WTC11 (cell line): ENCODE data around the gene RAC3. TPM values are rescaled to one million over a fixed set of nuclear protein-coding genes. Genes with fewer than 3 reads are reported as not detected.

Source experiments
- ATAC-seq: fragments of 200-7000 bp; cut with Tn5 transposase; 2 replicates; pipeline ENCODE4 v1.10.0; 2021; ENCODE audit warnings: mild to moderate bottlenecking, moderate library complexity
- CTCF ChIA-PET: fragments of 300-600 bp; sonication (Branson Sonifier 250); formaldehyde crosslinking; loops from one replicate; lab custom pipeline; 2021; ENCODE audit warnings: antibody characterized with exemption; lab: Charles Lee
- POLR2A ChIA-PET: fragments of 350-600 bp; sonication (Branson Sonifier 250); formaldehyde crosslinking; loops from one replicate; lab custom pipeline; 2021; ENCODE audit warnings: antibody characterized with exemption; lab: Charles Lee
- DNase-seq: peaks from one replicate; pipeline ENCODE4 v3.0.0; 2021; ENCODE audit warnings: low spot score
- H3K27ac Mint-ChIP-seq: 2 replicates; pipeline ENCODE4 v1.8.0; 2021; ENCODE audit warnings: mixed read lengths
- H3K27me3 Mint-ChIP-seq: 2 replicates; pipeline ENCODE4 v1.8.0; 2021; ENCODE audit warnings: low read depth, mild to moderate bottlenecking, moderate library complexity, mixed read lengths
- H3K36me3 Mint-ChIP-seq: 2 replicates; pipeline ENCODE4 v1.8.0; 2021; ENCODE audit warnings: mixed read lengths
- H3K4me1 Mint-ChIP-seq: 2 replicates; pipeline ENCODE4 v1.8.0; 2022; ENCODE audit warnings: mixed read lengths
- H3K4me3 Mint-ChIP-seq: 2 replicates; pipeline ENCODE4 v1.8.0; 2021; ENCODE audit warnings: mild to moderate bottlenecking, moderate library complexity, mixed read lengths
- H3K9me3 Mint-ChIP-seq: 2 replicates; pipeline ENCODE4 v1.8.0; 2021; ENCODE audit warnings: mixed read lengths
- AR ChIP-seq: fragments of 250-450 bp; sonication (Bioruptor Pico); IDR thresholded peaks from 2 replicates; pipeline ENCODE4 v1.9.0; 2021; ENCODE audit warnings: mild to moderate bottlenecking
- E2F1 ChIP-seq: sonication (generic); formaldehyde crosslinking; IDR thresholded peaks from 2 replicates; pipeline ENCODE4 v1.8.0; 2022; ENCODE audit warnings: mild to moderate bottlenecking, missing genetic modification reagents
- FOXK1 ChIP-seq: sonication (generic); formaldehyde crosslinking; IDR thresholded peaks from 2 replicates; pipeline ENCODE4 v1.8.0; 2022; ENCODE audit warnings: mild to moderate bottlenecking, moderate library complexity, missing genetic modification reagents
- MAX ChIP-seq: sonication (generic); formaldehyde crosslinking; IDR thresholded peaks from 2 replicates; pipeline ENCODE4 v1.8.0; 2022; ENCODE audit warnings: mild to moderate bottlenecking, missing genetic modification reagents
- NFATC4 ChIP-seq: fragments of 250-450 bp; sonication (Bioruptor Pico); IDR thresholded peaks from 2 replicates; pipeline ENCODE4 v1.9.0; 2021; ENCODE audit warnings: mild to moderate bottlenecking
- NR1H2 ChIP-seq: sonication (generic); formaldehyde crosslinking; IDR thresholded peaks from 2 replicates; pipeline ENCODE4 v1.9.0; 2021; ENCODE audit warnings: mild to moderate bottlenecking, moderate library complexity, missing genetic modification reagents
- TEAD4 ChIP-seq: sonication (generic); formaldehyde crosslinking; IDR thresholded peaks from 2 replicates; pipeline ENCODE4 v1.8.0; 2022; ENCODE audit warnings: mild to moderate bottlenecking, missing genetic modification reagents
- ZNF263 ChIP-seq: sonication (generic); formaldehyde crosslinking; IDR thresholded peaks from 2 replicates; pipeline ENCODE4 v1.8.1; 2022; ENCODE audit warnings: low read depth, mild to moderate bottlenecking, moderate library complexity, missing genetic modification reagents
- ZNF671 ChIP-seq: fragments of 250-450 bp; sonication (Bioruptor Pico); IDR thresholded peaks from 2 replicates; pipeline ENCODE4 v1.8.0; 2021; ENCODE audit warnings: mild to moderate bottlenecking
- total RNA-seq: library from RNA; stranded (reverse); gene quantifications from 3 replicates; pipeline ENCODE4 v1.2.3, GENCODE V29; 2021
- TF ChIP-seq, protein P1 (sequence below): sonication (generic); formaldehyde crosslinking; conservative IDR thresholded peaks from 2 replicates; pipeline ENCODE4 v1.8.1; 2023; ENCODE audit warnings: mild to moderate bottlenecking, low read depth, missing genetic modification reagents, moderate library complexity
- TF ChIP-seq, protein P2 (sequence below): fragments of 200-600 bp; IDR thresholded peaks from 2 replicates; pipeline ENCODE4 v1.8.0; 2022; ENCODE audit warnings: antibody characterized with exemption
- TF ChIP-seq, protein P3 (sequence below): fragments of 250-450 bp; sonication (Bioruptor Pico); IDR thresholded peaks from 2 replicates; pipeline ENCODE4 v2.1.2; 2022; ENCODE audit warnings: mild to moderate bottlenecking, moderate library complexity
- TF ChIP-seq, protein P4 (sequence below): sonication (generic); formaldehyde crosslinking; IDR thresholded peaks from 2 replicates; pipeline ENCODE4 v1.8.0; 2022; ENCODE audit warnings: missing genetic modification reagents

RAC3 gene
- total RNA-seq, 1 experiment from 2014 or later: 163 TPM

GRCh38 chr17:82029391-82029790, 2.1 kb upstream of the RAC3 start (continued):
- TF ChIP-seq, protein P1, sequence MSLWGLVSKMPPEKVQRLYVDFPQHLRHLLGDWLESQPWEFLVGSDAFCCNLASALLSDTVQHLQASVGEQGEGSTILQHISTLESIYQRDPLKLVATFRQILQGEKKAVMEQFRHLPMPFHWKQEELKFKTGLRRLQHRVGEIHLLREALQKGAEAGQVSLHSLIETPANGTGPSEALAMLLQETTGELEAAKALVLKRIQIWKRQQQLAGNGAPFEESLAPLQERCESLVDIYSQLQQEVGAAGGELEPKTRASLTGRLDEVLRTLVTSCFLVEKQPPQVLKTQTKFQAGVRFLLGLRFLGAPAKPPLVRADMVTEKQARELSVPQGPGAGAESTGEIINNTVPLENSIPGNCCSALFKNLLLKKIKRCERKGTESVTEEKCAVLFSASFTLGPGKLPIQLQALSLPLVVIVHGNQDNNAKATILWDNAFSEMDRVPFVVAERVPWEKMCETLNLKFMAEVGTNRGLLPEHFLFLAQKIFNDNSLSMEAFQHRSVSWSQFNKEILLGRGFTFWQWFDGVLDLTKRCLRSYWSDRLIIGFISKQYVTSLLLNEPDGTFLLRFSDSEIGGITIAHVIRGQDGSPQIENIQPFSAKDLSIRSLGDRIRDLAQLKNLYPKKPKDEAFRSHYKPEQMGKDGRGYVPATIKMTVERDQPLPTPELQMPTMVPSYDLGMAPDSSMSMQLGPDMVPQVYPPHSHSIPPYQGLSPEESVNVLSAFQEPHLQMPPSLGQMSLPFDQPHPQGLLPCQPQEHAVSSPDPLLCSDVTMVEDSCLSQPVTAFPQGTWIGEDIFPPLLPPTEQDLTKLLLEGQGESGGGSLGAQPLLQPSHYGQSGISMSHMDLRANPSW (CRISPR knock-in tag): no peak
- no peak for TF ChIP-seq ZNF263

DNA sequence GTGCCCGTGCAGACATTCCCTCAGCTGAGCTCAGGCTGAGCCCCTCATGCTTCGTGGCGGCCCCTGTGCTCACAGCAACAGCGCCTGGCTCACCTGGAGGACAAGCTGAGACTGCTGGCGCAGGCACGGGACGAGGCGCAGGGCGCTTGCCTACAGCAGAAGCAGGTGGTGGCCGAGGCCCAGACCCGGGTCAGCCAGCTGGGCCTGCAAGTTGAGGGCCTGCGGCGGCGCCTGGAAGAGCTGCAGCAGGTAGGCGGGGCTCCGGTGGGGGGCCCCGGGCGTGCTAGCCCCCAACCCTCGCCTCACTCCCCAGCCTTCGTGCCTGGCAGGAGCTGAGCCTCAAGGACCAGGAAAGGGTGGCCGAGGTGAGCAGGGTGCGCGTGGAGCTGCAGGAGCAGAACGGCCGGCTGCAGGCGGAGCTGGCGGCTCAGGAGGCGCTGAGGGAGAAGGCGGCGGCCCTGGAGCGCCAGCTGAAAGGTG, 1.4 kb upstream of the RAC3 start:
- ChIA-PET CTCF (interaction anchor here (0.6 to 5.7 kb wide), 59 partner anchors 8 to 270 kb away, joined by 3 to 119 read pairs (median 7); partner anchors contain the start of genes ASPSCR1, CCDC57, CENPX and DCXR), POLR2A (interaction anchor here (0.5 to 1.1 kb wide), 5 partner anchors 31 to 316 kb away, joined by 3 to 6 read pairs (median 3); no protein-coding TSS in a partner anchor)
- Mint-ChIP-seq H3K9me3 (no peaks in the 10 kb centered on the region), H3K4me1 (peaks cover 10% of the 10 kb centered on the region), H3K36me3 (0 out of 2 replicates have a peak, but pooled peaks cover under 1% of the 10 kb centered on the region), H3K27me3 (no peaks in the 10 kb centered on the region; the same call in 1 of the 2 replicates), H3K27ac (no peak overlapping the region)
- ATAC-seq (no peak), DNase-seq (no peak)
- TF ChIP-seq ZNF671 (CRISPR knock-in tag) (no peak), NR1H2 (CRISPR knock-in tag) (no peak), MAX (CRISPR knock-in tag) (0 out of 2 replicates have a peak, but pooled peaks have one; percentile 5)
- TF ChIP-seq, all 79 proteins: peak for 1
- no peak overlapping the region for H3K4me3 Mint-ChIP-seq

- peak; percentile 91 for DNase-seq
- Mint-ChIP-seq H3K36me3 (0 out of 2 replicates have a peak, but pooled peaks cover 6% of the 10 kb centered on the region), H3K9me3 (no peaks in the 10 kb centered on the region), H3K4me3 (peak overlapping the region; percentile 73), H3K27ac (no peak overlapping the region), H3K27me3 (no peaks in the 10 kb centered on the region), H3K4me1 (peaks cover 14% of the 10 kb centered on the region)
- ATAC-seq: peak; percentile 50
- ChIA-PET POLR2A (interaction anchor here (0.5 to 1.1 kb wide), 9 partner anchors 7 to 317 kb away, joined by 3 to 6 read pairs (median 3); partner anchors contain the start of genes CENPX and LRRC45), CTCF (interaction anchor here (0.6 to 5.7 kb wide), 72 partner anchors 9 to 364 kb away, joined by 3 to 119 read pairs (median 5); partner anchors contain the start of genes ASPSCR1, CCDC137, CCDC57 and CENPX)
- TF ChIP-seq AR (no peak), FOXK1 (CRISPR knock-in tag) (0 out of 2 replicates have a peak, but pooled peaks have one; percentile 20), MAX (CRISPR knock-in tag) (peak; percentile 30), NFATC4 (no peak), TEAD4 (CRISPR knock-in tag) (no peak), E2F1 (no peak)
- TF ChIP-seq, protein P2, sequence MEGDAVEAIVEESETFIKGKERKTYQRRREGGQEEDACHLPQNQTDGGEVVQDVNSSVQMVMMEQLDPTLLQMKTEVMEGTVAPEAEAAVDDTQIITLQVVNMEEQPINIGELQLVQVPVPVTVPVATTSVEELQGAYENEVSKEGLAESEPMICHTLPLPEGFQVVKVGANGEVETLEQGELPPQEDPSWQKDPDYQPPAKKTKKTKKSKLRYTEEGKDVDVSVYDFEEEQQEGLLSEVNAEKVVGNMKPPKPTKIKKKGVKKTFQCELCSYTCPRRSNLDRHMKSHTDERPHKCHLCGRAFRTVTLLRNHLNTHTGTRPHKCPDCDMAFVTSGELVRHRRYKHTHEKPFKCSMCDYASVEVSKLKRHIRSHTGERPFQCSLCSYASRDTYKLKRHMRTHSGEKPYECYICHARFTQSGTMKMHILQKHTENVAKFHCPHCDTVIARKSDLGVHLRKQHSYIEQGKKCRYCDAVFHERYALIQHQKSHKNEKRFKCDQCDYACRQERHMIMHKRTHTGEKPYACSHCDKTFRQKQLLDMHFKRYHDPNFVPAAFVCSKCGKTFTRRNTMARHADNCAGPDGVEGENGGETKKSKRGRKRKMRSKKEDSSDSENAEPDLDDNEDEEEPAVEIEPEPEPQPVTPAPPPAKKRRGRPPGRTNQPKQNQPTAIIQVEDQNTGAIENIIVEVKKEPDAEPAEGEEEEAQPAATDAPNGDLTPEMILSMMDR: peak; percentile 85
- TF ChIP-seq, protein P3, sequence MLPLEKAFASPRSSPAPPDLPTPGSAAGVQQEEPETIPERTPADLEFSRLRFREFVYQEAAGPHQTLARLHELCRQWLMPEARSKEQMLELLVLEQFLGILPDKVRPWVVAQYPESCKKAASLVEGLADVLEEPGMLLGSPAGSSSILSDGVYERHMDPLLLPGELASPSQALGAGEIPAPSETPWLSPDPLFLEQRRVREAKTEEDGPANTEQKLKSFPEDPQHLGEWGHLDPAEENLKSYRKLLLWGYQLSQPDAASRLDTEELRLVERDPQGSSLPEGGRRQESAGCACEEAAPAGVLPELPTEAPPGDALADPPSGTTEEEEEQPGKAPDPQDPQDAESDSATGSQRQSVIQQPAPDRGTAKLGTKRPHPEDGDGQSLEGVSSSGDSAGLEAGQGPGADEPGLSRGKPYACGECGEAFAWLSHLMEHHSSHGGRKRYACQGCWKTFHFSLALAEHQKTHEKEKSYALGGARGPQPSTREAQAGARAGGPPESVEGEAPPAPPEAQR: no peak
- TF ChIP-seq, protein P4, sequence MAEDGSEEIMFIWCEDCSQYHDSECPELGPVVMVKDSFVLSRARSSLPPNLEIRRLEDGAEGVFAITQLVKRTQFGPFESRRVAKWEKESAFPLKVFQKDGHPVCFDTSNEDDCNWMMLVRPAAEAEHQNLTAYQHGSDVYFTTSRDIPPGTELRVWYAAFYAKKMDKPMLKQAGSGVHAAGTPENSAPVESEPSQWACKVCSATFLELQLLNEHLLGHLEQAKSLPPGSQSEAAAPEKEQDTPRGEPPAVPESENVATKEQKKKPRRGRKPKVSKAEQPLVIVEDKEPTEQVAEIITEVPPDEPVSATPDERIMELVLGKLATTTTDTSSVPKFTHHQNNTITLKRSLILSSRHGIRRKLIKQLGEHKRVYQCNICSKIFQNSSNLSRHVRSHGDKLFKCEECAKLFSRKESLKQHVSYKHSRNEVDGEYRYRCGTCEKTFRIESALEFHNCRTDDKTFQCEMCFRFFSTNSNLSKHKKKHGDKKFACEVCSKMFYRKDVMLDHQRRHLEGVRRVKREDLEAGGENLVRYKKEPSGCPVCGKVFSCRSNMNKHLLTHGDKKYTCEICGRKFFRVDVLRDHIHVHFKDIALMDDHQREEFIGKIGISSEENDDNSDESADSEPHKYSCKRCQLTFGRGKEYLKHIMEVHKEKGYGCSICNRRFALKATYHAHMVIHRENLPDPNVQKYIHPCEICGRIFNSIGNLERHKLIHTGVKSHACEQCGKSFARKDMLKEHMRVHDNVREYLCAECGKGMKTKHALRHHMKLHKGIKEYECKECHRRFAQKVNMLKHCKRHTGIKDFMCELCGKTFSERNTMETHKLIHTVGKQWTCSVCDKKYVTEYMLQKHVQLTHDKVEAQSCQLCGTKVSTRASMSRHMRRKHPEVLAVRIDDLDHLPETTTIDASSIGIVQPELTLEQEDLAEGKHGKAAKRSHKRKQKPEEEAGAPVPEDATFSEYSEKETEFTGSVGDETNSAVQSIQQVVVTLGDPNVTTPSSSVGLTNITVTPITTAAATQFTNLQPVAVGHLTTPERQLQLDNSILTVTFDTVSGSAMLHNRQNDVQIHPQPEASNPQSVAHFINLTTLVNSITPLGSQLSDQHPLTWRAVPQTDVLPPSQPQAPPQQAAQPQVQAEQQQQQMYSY (CRISPR knock-in tag): peak; percentile 40; the same call in 1 of the 2 replicates
Measured at GRCh38 chr17:82030470-82031302, 792 bp upstream of the RAC3 start.
